HG02981 (cell line): ENCODE results near the gene NFKB1.
"Not testable (repeated sequence)": the region's sequence is repeated elsewhere in the genome, so short reads cannot be mapped to it uniquely, and the experiment has no call there.

Experiments
- ATAC-seq: cut with Tn5 transposase; IDR thresholded peaks from one replicate; pipeline ENCODE4 v1.9.1; 2021; ENCODE audit warnings: mild to moderate bottlenecking, moderate library complexity; ENCODE audit not compliant: unreplicated experiment

Gene NFKB1

DNA sequence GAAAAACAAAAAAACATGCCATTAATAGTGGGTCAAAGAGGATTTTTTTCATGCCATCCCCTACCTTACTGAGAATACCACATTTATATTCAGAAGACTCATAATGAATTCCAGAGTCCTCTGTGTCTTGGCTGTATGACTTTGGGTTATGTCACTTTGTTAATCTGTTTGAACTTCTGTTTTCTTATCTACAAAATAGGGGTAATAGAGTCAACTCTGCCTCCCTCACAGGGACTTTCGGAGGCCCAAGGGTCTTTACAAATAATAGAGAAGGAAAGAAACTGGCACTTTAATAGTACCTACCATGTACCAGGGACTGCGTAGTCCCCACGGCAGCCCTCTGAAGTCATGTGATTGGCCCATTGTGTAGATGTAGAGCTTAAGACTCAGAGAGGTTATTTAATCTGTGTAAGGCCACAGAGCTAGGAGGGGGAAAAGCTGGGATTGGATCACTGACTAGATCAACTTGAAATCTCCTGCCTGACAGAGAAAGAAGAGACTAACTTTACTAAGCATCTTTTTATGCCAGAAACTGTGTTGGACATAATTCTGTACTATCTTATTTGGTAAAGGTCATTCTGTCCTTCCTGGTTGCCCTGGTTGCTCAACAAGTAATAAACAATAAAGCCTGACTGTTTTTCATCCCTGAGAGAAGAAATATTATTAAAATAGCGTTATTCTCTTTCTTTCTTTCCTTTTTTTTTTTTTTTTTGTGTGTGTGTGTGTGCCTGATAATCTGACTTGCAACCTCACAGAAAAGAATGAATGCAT, 59.6 kb downstream of the NFKB1 start:
- no peak for ATAC-seq

GRCh38 chr4:102563000-102563399, 61.8 kb downstream of the NFKB1 start:
- ATAC-seq, result no peak

DNA sequence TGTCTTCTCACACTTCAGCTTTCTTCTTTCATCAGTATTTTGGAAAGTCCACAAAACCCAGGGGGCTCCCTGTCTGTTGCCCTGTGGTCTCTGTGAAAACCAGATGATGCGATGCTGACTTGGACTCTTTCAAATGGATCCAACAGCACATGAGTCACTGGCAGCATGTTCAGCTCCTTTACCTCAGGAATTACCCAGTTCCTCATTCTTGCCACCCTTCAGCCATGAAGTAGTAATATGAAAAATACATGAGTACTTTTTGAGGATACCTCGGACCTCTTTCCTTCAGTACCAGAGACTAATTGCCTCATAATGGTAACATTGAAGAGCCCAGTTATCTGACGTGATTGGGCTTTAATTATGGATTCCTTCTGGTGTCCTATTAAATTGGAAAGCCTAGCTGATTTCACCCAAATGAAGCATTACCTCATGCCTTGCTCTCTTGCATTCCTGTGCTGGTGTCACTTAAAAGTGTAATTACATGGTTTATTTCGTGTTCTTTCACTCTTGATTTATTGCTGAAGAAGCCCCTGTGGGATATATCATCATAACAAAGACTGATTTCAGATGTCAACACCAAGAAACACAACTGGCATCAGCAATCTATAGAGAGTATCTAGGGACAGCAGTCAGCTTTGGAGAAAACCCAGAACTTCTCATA, 63.4 kb downstream of the NFKB1 start:
- peak; percentile 85 for ATAC-seq

DNA sequence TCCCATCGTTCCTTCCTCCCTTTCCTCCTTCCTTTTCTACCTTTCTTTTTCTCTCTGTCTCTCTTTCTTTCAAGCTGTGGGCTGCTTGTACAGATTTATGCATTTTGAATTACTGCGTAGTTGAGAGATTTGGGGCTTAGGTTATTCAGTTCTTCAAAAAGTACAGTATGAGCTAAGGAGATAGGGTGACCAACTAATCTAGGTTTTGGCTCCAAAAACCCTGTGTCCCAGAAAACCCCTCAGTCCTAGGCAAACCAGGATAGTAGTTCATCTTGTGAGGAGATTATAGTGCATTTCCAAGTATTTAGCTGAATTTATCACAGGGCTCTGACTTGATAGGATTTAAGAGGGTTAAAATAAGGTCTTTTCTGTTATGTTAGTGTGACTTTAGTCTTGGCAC, 64.5 kb downstream of the NFKB1 start:
- no peak for ATAC-seq

GRCh38 chr4:102566426-102566825, 65.3 kb downstream of the NFKB1 start:
- ATAC-seq, result no peak

DNA sequence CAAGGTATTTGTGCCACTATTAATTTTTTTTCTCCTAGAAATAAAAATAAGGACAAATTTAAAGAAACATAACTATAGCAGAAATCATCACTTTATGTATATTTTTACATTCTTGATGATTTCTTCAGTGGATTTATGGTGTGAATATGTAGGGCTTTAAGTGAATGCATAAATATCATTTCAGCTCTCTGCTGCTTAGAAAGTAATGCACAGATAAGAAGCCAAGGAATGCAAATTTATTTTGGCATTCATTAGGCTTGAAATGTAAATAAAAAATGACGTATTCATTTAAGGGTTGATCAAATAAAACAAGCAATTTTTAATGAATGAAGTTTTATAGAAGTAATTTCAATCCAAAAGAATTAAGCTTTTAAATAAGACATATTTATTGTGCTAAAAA, 66.3 kb downstream of the NFKB1 start:
- no peak for ATAC-seq

DNA sequence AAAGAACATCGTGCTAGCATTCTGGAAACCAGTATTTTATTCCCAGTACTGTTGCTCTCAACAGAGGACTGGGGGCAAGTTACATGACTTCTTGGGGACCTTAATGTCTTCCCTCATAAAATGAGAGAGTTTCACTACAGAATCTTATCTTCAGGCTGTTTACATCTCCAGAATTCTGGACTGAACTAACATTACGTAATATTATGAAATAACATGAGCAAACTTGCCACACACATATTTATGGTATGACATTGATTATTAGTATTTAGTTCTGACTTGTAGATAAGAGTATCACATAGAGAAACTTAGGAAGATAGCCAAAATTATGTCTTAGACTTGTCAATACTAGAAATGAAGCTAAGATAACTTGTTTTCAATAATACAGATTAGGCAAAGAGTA, 68.0 kb downstream of the NFKB1 start:
- ATAC-seq, result no peak

- not testable (repeated sequence) for ATAC-seq
Observed at GRCh38 chr4:102570211-102570610, 69.1 kb downstream of the NFKB1 start.

- no peak for ATAC-seq
Observed at GRCh38 chr4:102572452-102572851, 71.3 kb downstream of the NFKB1 start.

DNA sequence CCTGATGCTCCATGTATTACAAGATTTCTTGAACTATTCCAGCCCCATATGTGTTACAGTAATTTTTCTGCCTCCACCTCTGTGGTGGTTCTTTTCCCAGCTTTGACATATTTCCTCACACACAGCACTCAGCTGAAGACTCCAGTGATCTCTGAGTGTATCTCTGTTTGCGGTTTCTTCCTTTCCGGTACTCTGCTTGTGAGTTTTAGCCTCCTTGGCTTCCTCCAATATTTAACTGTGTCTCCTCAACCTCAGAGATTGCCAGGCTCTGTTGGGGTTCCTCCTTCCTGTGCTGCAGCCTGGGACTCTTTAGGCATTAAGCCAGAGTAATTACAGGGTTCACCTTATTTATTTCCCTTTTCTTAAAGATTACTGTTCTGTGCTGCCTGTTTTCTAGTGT, 73.2 kb downstream of the NFKB1 start:
- ATAC-seq, result no peak

- ATAC-seq, result no peak
Observed at GRCh38 chr4:102575369-102576129, 74.4 kb downstream of the NFKB1 start.

GRCh38 chr4:102578270-102578669, 77.1 kb downstream of the NFKB1 start:
- ATAC-seq, result no peak

DNA sequence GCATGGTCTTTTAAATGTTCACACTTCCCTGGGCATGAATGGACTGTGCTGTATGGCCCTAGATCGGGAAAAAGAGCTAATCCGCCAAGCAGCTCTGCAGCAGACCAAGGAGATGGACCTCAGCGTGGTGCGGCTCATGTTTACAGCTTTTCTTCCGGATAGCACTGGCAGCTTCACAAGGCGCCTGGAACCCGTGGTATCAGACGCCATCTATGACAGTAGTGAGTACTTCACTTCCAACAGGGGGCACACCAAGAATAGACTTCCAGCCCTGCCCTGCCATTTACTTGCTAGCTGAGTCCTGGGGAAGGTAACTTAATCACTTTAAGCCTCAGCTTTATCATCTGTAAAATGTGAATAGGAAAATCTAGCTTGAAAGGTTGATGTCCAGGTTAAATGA, 77.7 kb downstream of the NFKB1 start:
- ATAC-seq, result no peak

DNA sequence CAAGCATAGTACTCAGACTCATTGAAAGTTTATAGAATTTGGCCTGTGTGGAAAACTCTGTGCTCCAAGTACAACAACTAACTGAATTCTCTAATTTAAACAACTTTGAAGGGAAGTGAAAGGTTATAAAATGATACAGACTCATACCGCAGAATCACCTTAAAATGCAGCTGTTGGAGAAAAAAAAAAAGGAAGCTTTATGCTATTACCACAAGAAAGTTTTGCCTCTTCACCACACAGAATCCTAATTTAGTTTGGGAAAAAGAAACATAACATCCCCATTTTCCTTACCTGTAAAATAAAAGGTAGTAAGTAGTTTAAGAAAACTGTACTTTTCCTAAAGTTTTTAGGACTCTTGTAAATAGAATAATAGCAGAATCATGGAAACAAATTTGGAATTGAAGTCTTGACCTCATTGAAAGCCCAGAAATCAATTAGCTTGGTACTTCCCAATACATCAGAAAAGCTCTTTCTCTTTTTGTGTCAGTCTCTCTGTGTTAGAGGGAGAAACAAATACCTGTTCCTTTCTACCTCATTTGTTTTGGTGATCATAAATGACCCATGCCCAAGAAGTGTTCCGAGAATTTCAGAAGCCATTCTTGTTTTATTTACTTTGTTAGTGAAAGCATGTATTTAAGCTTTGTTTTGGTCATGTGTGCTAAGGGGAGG, 78.8 kb downstream of the NFKB1 start:
- ATAC-seq, result no peak

- ATAC-seq, result no peak
Observed at GRCh38 chr4:102580463-102580842, 79.3 kb downstream of the NFKB1 start.

DNA sequence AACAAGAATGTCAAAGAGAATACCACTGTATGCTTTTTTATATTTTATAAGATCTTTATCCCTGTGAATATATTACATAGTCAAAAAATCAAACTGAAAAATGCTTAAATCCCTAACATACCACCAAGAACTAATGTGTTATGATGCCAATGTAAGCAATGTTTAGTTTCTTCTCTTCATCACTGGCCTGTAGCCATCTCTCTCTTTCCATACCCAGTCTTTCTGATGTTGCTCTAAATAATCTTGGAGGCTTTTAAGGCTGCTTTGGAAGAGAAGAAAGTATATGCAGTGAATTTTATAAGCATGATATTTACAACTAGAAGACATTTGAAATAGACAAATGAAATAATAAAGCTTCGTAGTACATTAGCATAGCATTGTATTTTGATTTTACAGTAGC, 82.9 kb downstream of the NFKB1 start:
- no peak for ATAC-seq

DNA sequence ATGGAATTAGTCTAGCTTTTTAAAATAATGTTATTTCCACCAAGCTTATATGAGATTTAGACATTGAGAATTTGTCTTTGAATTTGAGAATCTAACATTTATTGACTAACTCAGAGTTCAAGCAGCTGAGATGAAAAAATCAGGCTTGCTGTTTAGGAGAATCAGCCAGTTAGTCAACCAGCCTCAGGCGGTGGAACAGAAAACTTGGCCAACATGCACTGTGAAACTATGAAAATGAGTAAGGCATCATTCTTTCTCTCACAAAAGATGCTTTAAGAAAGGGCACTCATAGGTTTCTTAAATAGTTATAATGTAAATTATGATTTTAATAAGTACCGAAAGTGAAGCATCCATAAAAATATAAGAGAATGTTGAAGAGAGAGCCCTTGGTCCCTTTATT, 84.2 kb downstream of the NFKB1 start:
- no peak for ATAC-seq

- ATAC-seq, result no peak
Observed at GRCh38 chr4:102586002-102586643, 85.0 kb downstream of the NFKB1 start.

GRCh38 chr4:102586644-102587021, 85.5 kb downstream of the NFKB1 start:
- ATAC-seq, result no peak

GRCh38 chr4:102589743-102590142, 88.6 kb downstream of the NFKB1 start:
- no peak for ATAC-seq

DNA sequence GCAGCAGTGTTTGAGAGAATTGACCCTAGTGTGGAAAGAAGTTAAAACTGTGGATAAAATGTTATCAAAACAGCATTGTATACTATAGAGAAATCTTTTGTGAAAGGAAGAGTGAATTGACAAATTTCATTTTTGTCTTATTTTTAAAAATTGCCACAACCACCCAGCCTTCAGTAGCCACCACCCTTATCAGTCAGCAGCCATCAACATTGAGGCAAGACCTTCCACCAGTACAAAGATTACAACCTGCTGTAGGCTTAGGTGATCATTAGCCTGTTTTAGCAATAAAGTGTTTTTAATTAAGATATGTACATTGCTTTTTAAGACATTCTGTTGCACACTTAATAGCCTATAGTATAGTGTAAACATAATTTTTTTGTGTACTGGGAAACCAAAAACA, 91.1 kb downstream of the NFKB1 start:
- no peak for ATAC-seq
